Stomach (tissue), 4 donors: Measurements from ENCODE around the gene AGAP6.
"Not testable (repeated sequence)": the region's sequence is repeated elsewhere in the genome, so short reads cannot be mapped to it uniquely, and the experiment has no call there.

Source experiments
- POLR2A ChIP-seq, 4 donors: fragments of 450-650 bp; IDR thresholded peaks; one replicate each; pipeline ENCODE4 v1.6.1; 2016; ENCODE audit warnings: antibody characterized with exemption in 4 of 4, control low read depth in 2 of 4, mild to moderate bottlenecking in 1 of 4, moderate library complexity in 1 of 4
- POLR2AphosphoS5 ChIP-seq, 3 donors: sonication (generic); formaldehyde crosslinking; IDR thresholded peaks; one replicate each; pipeline ENCODE4 v1.6.1; 2016; ENCODE audit warnings: antibody characterized with exemption in 3 of 3
- TF ChIP-seq, protein P1 (sequence below), 7 experiments: fragments of 450-650 bp in 4 of 7; fragments of 200-600 bp in 3 of 7; sonication (generic) in 3 of 7; IDR thresholded peaks; one replicate each; pipeline ENCODE4 v1.5.1; 2016 to 2019; ENCODE audit warnings: antibody characterized with exemption in 7 of 7, control low read depth in 2 of 7, mild to moderate bottlenecking in 1 of 7

- TF ChIP-seq POLR2A, POLR2AphosphoS5 (IDR thresholded peaks at IDR 0.05): not testable (repeated sequence)
- TF ChIP-seq, protein P1, sequence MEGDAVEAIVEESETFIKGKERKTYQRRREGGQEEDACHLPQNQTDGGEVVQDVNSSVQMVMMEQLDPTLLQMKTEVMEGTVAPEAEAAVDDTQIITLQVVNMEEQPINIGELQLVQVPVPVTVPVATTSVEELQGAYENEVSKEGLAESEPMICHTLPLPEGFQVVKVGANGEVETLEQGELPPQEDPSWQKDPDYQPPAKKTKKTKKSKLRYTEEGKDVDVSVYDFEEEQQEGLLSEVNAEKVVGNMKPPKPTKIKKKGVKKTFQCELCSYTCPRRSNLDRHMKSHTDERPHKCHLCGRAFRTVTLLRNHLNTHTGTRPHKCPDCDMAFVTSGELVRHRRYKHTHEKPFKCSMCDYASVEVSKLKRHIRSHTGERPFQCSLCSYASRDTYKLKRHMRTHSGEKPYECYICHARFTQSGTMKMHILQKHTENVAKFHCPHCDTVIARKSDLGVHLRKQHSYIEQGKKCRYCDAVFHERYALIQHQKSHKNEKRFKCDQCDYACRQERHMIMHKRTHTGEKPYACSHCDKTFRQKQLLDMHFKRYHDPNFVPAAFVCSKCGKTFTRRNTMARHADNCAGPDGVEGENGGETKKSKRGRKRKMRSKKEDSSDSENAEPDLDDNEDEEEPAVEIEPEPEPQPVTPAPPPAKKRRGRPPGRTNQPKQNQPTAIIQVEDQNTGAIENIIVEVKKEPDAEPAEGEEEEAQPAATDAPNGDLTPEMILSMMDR (IDR thresholded peaks at IDR 0.05), result not testable (repeated sequence)
These were observed 36.6 kb downstream of the AGAP6 start for GRCh38 chr10:50024716-50025383.
